Mesothelial cell of epicardium (in vitro differentiated cells): Measurements from ENCODE around the gene ZNF527. TPM values are rescaled to one million over a fixed set of nuclear protein-coding genes. Genes with fewer than 3 reads are reported as not detected.

Experiments
- DNase-seq, 2 experiments: peaks; one replicate each; pipeline ENCODE4 v3.0.0; 2021; ENCODE audit warnings: low spot score in 2 of 2; ENCODE audit not compliant: unreplicated experiment in 2 of 2
- H3K27ac Mint-ChIP-seq: 2 replicates; pipeline ENCODE4 v1.8.0; 2021; ENCODE audit warnings: mixed read lengths
- H3K27me3 Mint-ChIP-seq: 2 replicates; pipeline ENCODE4 v1.8.0; 2021; ENCODE audit warnings: low read depth, mixed read lengths
- H3K36me3 Mint-ChIP-seq: 2 replicates; pipeline ENCODE4 v1.8.0; 2021; ENCODE audit warnings: mixed read lengths
- H3K4me1 Mint-ChIP-seq: 2 replicates; pipeline ENCODE4 v1.8.0; 2021; ENCODE audit warnings: mixed read lengths
- H3K4me3 Mint-ChIP-seq: 2 replicates; pipeline ENCODE4 v1.8.0; 2021; ENCODE audit warnings: mild to moderate bottlenecking, moderate library complexity, mixed read lengths
- H3K9me3 Mint-ChIP-seq: 2 replicates; pipeline ENCODE4 v1.8.0; 2021; ENCODE audit warnings: mixed read lengths
- total RNA-seq: library from RNA; stranded (reverse); gene quantifications from 3 replicates; pipeline ENCODE4 v1.2.1, GENCODE V29; 2021
- TF ChIP-seq, protein P1 (sequence below): fragments of 200-600 bp; sonication (generic); IDR thresholded peaks from one replicate; pipeline ENCODE4 v1.5.0; 2021; ENCODE audit warnings: antibody characterized with exemption; ENCODE audit not compliant: unreplicated experiment

The ZNF527 gene
- total RNA-seq, 1 donor from 2014 or later = 8.5 TPM

DNA sequence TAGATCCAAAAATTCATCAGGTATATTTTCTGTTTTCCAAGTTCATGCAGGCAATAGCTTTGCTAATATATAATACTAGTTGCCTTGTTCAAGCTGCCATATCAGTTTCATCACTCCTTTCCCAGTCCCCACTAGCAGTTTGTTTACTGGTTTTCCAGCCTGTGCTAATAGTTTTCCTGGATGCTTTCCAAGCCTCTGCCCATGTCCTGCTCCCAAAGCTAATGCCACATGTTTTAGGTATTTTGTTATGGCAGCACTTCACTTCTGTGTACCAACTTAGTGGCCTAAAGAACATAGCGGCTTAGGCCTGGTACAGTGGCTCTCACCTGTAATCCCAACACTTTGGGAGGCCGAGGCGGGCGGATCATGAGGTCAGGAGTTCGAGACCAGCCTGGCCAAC is 28.1 kb upstream of the ZNF527 start:
- Mint-ChIP-seq H3K4me3 (no peak overlapping the region), H3K9me3 (peaks cover 20% of the 10 kb centered on the region), H3K27ac (no peak overlapping the region), H3K36me3 (peaks cover 57% of the 10 kb centered on the region), H3K27me3 (no peaks in the 10 kb centered on the region), H3K4me1 (no peaks in the 10 kb centered on the region)
- TF ChIP-seq, protein P1, sequence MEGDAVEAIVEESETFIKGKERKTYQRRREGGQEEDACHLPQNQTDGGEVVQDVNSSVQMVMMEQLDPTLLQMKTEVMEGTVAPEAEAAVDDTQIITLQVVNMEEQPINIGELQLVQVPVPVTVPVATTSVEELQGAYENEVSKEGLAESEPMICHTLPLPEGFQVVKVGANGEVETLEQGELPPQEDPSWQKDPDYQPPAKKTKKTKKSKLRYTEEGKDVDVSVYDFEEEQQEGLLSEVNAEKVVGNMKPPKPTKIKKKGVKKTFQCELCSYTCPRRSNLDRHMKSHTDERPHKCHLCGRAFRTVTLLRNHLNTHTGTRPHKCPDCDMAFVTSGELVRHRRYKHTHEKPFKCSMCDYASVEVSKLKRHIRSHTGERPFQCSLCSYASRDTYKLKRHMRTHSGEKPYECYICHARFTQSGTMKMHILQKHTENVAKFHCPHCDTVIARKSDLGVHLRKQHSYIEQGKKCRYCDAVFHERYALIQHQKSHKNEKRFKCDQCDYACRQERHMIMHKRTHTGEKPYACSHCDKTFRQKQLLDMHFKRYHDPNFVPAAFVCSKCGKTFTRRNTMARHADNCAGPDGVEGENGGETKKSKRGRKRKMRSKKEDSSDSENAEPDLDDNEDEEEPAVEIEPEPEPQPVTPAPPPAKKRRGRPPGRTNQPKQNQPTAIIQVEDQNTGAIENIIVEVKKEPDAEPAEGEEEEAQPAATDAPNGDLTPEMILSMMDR = no peak
- no peak for DNase-seq

DNA sequence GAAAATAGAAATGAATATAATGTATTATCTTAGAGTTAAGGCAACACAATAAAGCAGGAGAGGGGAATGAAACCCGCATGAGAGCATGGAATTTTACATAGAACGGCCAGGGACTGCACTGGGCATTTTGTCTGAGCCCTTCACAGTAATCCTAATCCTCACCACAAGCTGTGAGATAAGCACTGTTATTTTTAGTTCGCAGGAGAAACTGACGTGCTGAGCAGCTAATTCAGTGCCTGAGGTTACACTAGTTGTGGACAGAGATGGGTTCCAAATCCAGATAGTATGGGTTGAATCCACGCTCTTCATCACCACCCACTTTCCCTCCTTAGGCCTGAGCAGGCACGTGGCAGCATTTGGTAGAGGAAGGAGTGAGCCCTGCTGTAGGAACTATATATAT is 24.8 kb upstream of the ZNF527 start:
- no peaks in the 10 kb centered on the region for H3K27me3 Mint-ChIP-seq
- peaks cover 57% of the 10 kb centered on the region for H3K36me3 Mint-ChIP-seq
- H3K27ac Mint-ChIP-seq = no peak overlapping the region
- TF ChIP-seq, protein P1 = no peak
- peaks cover 11% of the 10 kb centered on the region for H3K9me3 Mint-ChIP-seq
- no peaks in the 10 kb centered on the region for H3K4me1 Mint-ChIP-seq
- no peak for DNase-seq
- no peak overlapping the region for H3K4me3 Mint-ChIP-seq

DNA sequence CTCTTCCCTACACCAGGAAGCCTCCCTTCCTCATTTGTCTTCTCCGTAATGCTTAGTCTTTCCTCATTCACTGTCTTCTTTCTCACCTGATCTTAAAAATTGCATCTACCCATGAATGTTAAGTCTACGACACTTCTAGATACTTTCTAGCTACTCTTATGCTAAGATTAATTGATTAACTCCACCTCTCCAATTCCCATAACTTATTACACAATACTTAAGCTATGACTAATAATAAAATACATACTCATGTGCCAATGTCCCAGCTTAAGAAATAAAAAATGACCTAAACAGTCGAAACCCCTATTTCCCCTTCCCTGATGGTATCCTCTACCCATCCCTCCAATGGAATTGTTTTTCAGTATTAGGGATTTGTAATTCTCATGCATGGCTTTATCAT is 22.8 kb upstream of the ZNF527 start:
- H3K4me3 Mint-ChIP-seq = no peak overlapping the region
- no peak overlapping the region for H3K27ac Mint-ChIP-seq
- no peak for DNase-seq
- H3K27me3 Mint-ChIP-seq = no peaks in the 10 kb centered on the region
- H3K4me1 Mint-ChIP-seq = no peaks in the 10 kb centered on the region
- TF ChIP-seq, protein P1 = no peak
- no peaks in the 10 kb centered on the region for H3K9me3 Mint-ChIP-seq
- H3K36me3 Mint-ChIP-seq = peaks cover 56% of the 10 kb centered on the region

DNA sequence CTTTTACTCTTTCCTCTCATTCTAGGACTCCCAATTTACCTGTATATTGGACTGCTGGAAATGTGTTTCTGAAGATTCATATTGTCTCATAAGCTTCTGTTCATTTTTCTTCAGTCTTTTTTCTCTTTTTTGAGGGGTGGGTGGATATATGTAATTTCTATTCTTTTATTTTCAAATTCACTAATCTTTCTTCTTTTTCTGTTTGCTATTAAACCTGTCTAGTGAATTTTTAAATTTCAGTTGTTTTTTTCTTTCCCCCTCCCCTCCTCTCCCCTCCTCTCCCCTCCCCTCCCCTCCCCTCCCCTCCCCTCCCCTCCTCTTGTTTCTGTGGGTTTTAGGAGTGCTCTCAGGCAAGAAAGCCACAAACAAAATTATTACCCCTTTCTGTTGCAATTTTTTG is 16.9 kb upstream of the ZNF527 start:
- Mint-ChIP-seq H3K9me3 (peaks cover 26% of the 10 kb centered on the region), H3K27me3 (no peaks in the 10 kb centered on the region), H3K27ac (no peak overlapping the region), H3K36me3 (peaks cover 70% of the 10 kb centered on the region), H3K4me3 (no peak overlapping the region), H3K4me1 (no peaks in the 10 kb centered on the region)
- TF ChIP-seq, protein P1 = no peak
- DNase-seq = no peak

DNA sequence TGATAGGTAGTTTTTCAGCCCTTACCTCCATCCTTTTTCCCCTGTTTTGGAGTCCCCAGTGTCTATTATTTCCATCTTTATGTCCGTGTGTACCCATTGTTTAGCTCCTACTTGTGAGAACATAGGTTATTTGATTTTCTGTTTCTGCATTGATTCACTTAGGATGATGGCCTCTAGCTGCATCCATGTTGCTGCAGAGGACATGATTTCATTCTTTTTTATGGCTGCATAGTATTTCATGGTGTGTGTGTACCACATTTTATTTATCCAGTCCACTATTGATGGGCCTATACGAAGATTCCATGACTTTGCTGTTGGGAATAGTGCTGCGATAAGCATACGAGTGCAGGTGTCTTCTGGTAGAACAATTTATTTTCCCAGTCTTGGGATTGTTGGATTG is 15.0 kb upstream of the ZNF527 start:
- no peaks in the 10 kb centered on the region for H3K4me1 Mint-ChIP-seq

More for the DNA sequence above, 15.0 kb upstream of the ZNF527 start:
- H3K27me3 Mint-ChIP-seq = no peaks in the 10 kb centered on the region
- DNase-seq = no peak
- TF ChIP-seq, protein P1 = no peak
- H3K27ac Mint-ChIP-seq = no peak overlapping the region
- no peak overlapping the region for H3K4me3 Mint-ChIP-seq
- H3K36me3 Mint-ChIP-seq = peaks cover 72% of the 10 kb centered on the region
- peaks cover 30% of the 10 kb centered on the region for H3K9me3 Mint-ChIP-seq
